ENCODE measurements around the gene TTLL13. TPM values are rescaled to one million over a fixed set of nuclear protein-coding genes. Genes with fewer than 3 reads are reported as not detected.

The TTLL13 gene
- total and polyA plus RNA-seq, 2 of the 8 experiments (the other 6 are each of a cell fraction or from before 2014, with no cell fraction given): 0.03 TPM; not detected in 1

- H3K9me3 ChIP-seq (ENCODE audit: insufficient read depth in 2 of 2, low read depth in 1 of 2, low read length in 1 of 2): no peaks in the 10 kb centered on the region
- H3K79me2 ChIP-seq (ENCODE audit: control insufficient read depth in 1 of 2, insufficient read depth in 2 of 2, low read length in 2 of 2): peaks cover 12 to 50% of the 10 kb centered on the region in 2 experiments
- H3K4me3 ChIP-seq (ENCODE audit: extremely low read depth in 1 of 4, insufficient read depth in 2 of 4, low read depth in 3 of 4, low read length in 4 of 4): peak within 1 kb of the TSS; percentile 76 to 95 (median 87)
- no peak within 1 kb of the TSS for H3K23ac ChIP-seq (ENCODE audit: insufficient read length)
- H3K14ac ChIP-seq (ENCODE audit: insufficient read length): no peak within 1 kb of the TSS
- peak within 1 kb of the TSS; percentile 59; the same call in 1 of the 2 replicates for H2AK5ac ChIP-seq (ENCODE audit: low read depth, low read length)
- ChIA-PET CTCF (ENCODE audit: partially characterized antibody) (interaction anchor here (1.0 to 2.2 kb wide), 3 partner anchors 10 to 32 kb away, joined by 4 to 8 read pairs (median 4); partner anchors contain the start of genes CIB1 and GDPGP1), POLR2A (ENCODE audit: partially characterized antibody) (interaction anchor here (0.6 to 1.2 kb wide), 12 partner anchors 8 to 121 kb away, joined by 3 to 6 read pairs (median 4); partner anchors contain the start of gene TTLL13)
- FAIRE-seq (no peak), DNase-seq (ENCODE audit: low read depth in 1 of 2, low spot score in 2 of 2) (peak; percentile 50 to 95)
- peak within 1 kb of the TSS; percentile 96 for H3K4ac ChIP-seq (replicated peaks; ENCODE audit: insufficient read length, low read depth, low read length)
- 2% methylated on average over 59 of the region's 59 CpGs; no CpG with 5 or more reads in 1 of the 2 experiments for WGBS, 2 experiments (ENCODE audit: extremely low coverage in 1 of 2, insufficient coverage in 1 of 2, insufficient read length in 1 of 2, insufficient replicate concordance in 2 of 2, low coverage in 1 of 2, low lambda C conversion rate in 2 of 2, missing lambda C conversion rate in 1 of 2)
- peaks cover 0 to 18% (median 5%) of the 10 kb centered on the region in 4 experiments; a peak in 6 of 8 replicates for H3K36me3 ChIP-seq (ENCODE audit: control insufficient read depth in 2 of 4, insufficient read depth in 4 of 4, low read length in 3 of 4)
- peaks cover 5% of the 10 kb centered on the region for H3K79me1 ChIP-seq (ENCODE audit: low read depth, low read length)
- peak within 1 kb of the TSS; percentile 98 for H4K8ac ChIP-seq (ENCODE audit: extremely low read depth, insufficient read depth, low read length)
- peak within 1 kb of the TSS; percentile 100 for H2BK5ac ChIP-seq (ENCODE audit: low read depth, low read length)
- H4K5ac ChIP-seq (ENCODE audit: insufficient read length, low read depth, low read length): peak within 1 kb of the TSS; percentile 87
- H2BK20ac ChIP-seq (ENCODE audit: low read length): peak within 1 kb of the TSS; percentile 72; the same call in 1 of the 2 replicates
- peaks cover 10% of the 10 kb centered on the region for H3K23me2 ChIP-seq (ENCODE audit: low read depth, low read length)
- H3K56ac ChIP-seq (replicated peaks; ENCODE audit: insufficient read length, low read depth, low read length): peak within 1 kb of the TSS; percentile 93
- H3K27ac ChIP-seq (ENCODE audit: low read depth, low read length): peak within 1 kb of the TSS; percentile 88
- H4K20me1 ChIP-seq (replicated peaks in 1 of 2; ENCODE audit: control insufficient read depth in 1 of 2, insufficient read depth in 2 of 2, low read length in 2 of 2): peaks cover 0 to 5% of the 10 kb centered on the region in 2 experiments
- peak within 1 kb of the TSS; percentile 74 to 94 for H3K4me2 ChIP-seq (ENCODE audit: insufficient read depth in 1 of 2, low read depth in 2 of 2, low read length in 2 of 2)
- peak within 1 kb of the TSS; percentile 84 to 97 (median 90) for H3K9ac ChIP-seq (replicated peaks in 1 of 4; ENCODE audit: extremely low read depth in 1 of 4, low read depth in 3 of 4, low read length in 3 of 4)
- H2AFZ ChIP-seq (ENCODE audit: low read length): peak within 1 kb of the TSS; percentile 26; the same call in 1 of the 2 replicates
- H3K27me3 ChIP-seq (replicated peaks in 1 of 4; ENCODE audit: control insufficient read depth in 3 of 4, extremely low read depth in 1 of 4, insufficient read depth in 3 of 4, low read length in 3 of 4): no peaks in the 10 kb centered on the region
- no peak within 1 kb of the TSS for H2BK120ac ChIP-seq (replicated peaks; ENCODE audit: low read depth, low read length)
- H2BK15ac ChIP-seq (ENCODE audit: low read length): peak within 1 kb of the TSS; percentile 61; the same call in 1 of the 2 replicates
- peak within 1 kb of the TSS; percentile 93 for H4K91ac ChIP-seq (replicated peaks; ENCODE audit: insufficient read length, low read length)
- H2BK12ac ChIP-seq (ENCODE audit: low read depth, low read length): peak within 1 kb of the TSS; percentile 97
- peaks cover 0 to 15% (median 7%) of the 10 kb centered on the region in 4 experiments; a peak in 5 of 7 replicates for H3K4me1 ChIP-seq (replicated peaks in 1 of 4; ENCODE audit: control insufficient read depth in 3 of 4, insufficient read depth in 4 of 4, low read length in 3 of 4)
- H3K18ac ChIP-seq (ENCODE audit: extremely low read depth, low read length): peak within 1 kb of the TSS; percentile 97
- 0 out of 4 replicates have a peak, but pooled peaks of 1 of the 3 experiments have one; percentile 7 for TF ChIP-seq CTCF (IDR thresholded peaks at IDR 0.05; ENCODE audit: control extremely low read depth in 1 of 3, insufficient read depth in 1 of 3, low read depth in 1 of 3, low read length in 3 of 3)
- peak; percentile 87 for TF ChIP-seq RBBP5 (IDR thresholded peaks at IDR 0.05; ENCODE audit: borderline replicate concordance, low read depth, low read length)
- peak; percentile 93 for TF ChIP-seq TAF1 (IDR thresholded peaks at IDR 0.05; ENCODE audit: low read depth, low read length)
- no peak for TF ChIP-seq CHD1 (IDR thresholded peaks at IDR 0.05; ENCODE audit: low read depth, low read length)
- no peak for TF ChIP-seq SP1 (IDR thresholded peaks at IDR 0.05; ENCODE audit: low read depth, low read length)
- no peak for TF ChIP-seq POU5F1 (IDR thresholded peaks at IDR 0.05; ENCODE audit: low read depth, low read length)
- no peak; the same call in 1 of the 2 replicates for TF ChIP-seq SP2 (IDR thresholded peaks at IDR 0.05; ENCODE audit: low read length)
- TF ChIP-seq MAFK (IDR thresholded peaks at IDR 0.05; ENCODE audit: low read depth, low read length): no peak
- TF ChIP-seq ZNF274 (IDR thresholded peaks at IDR 0.05; ENCODE audit: borderline replicate concordance, extremely low read depth, low read length): no peak
These were observed 16.1 kb downstream of the TTLL13 start, which contains the start of gene NGRN for GRCh38 chr15:90265271-90266060. Gene NGRN, plus strand, starts transcription at chr15:90265672. Its CDS starts 41 bp downstream, at chr15:90265713.
